WTC11 (cell line): ENCODE results near the gene NME4.

Source experiments
- CTCF ChIP-seq: fragments of 200-600 bp; IDR thresholded peaks from 2 replicates; pipeline ENCODE4 v1.8.0; 2022; ENCODE audit warnings: antibody characterized with exemption
- E2F1 ChIP-seq: sonication (generic); formaldehyde crosslinking; IDR thresholded peaks from 2 replicates; pipeline ENCODE4 v1.8.0; 2022; ENCODE audit warnings: mild to moderate bottlenecking, missing genetic modification reagents
- FOXJ3 ChIP-seq: sonication (generic); formaldehyde crosslinking; IDR thresholded peaks from 2 replicates; pipeline ENCODE4 v1.9.0; 2021; ENCODE audit warnings: missing genetic modification reagents, mild to moderate bottlenecking, borderline replicate concordance
- FOXP1 ChIP-seq: sonication (generic); formaldehyde crosslinking; IDR thresholded peaks from 2 replicates; pipeline ENCODE4 v1.8.0; 2022; ENCODE audit warnings: missing genetic modification reagents, mild to moderate bottlenecking, moderate library complexity, borderline replicate concordance
- MAX ChIP-seq: sonication (generic); formaldehyde crosslinking; IDR thresholded peaks from 2 replicates; pipeline ENCODE4 v1.8.0; 2022; ENCODE audit warnings: mild to moderate bottlenecking, missing genetic modification reagents
- NR2C2 ChIP-seq: sonication (generic); formaldehyde crosslinking; IDR thresholded peaks from 2 replicates; pipeline ENCODE4 v1.8.0; 2022; ENCODE audit warnings: mild to moderate bottlenecking, missing genetic modification reagents
- RORB ChIP-seq: fragments of 250-450 bp; sonication (Bioruptor Pico); IDR thresholded peaks from 2 replicates; pipeline ENCODE4 v1.9.0; 2021; ENCODE audit warnings: mild to moderate bottlenecking
- SMAD3 ChIP-seq: sonication (generic); formaldehyde crosslinking; IDR thresholded peaks from 2 replicates; pipeline ENCODE4 v1.8.0; 2022; ENCODE audit warnings: missing genetic modification reagents, mild to moderate bottlenecking, borderline replicate concordance
- TCF7 ChIP-seq: sonication (generic); formaldehyde crosslinking; IDR thresholded peaks from 2 replicates; pipeline ENCODE4 v1.8.0; 2022; ENCODE audit warnings: mild to moderate bottlenecking, low read depth, missing genetic modification reagents, moderate library complexity
- TEAD4 ChIP-seq: sonication (generic); formaldehyde crosslinking; IDR thresholded peaks from 2 replicates; pipeline ENCODE4 v1.8.0; 2022; ENCODE audit warnings: mild to moderate bottlenecking, missing genetic modification reagents
- TP53 ChIP-seq: sonication (generic); formaldehyde crosslinking; IDR thresholded peaks from 2 replicates; pipeline ENCODE4 v1.8.1; 2023; ENCODE audit warnings: mild to moderate bottlenecking, missing genetic modification reagents
- ZNF138 ChIP-seq: sonication (generic); formaldehyde crosslinking; conservative IDR thresholded peaks from 2 replicates; pipeline ENCODE4 v1.8.1; 2022; ENCODE audit warnings: mild to moderate bottlenecking, moderate library complexity, missing genetic modification reagents
- ZNF232 ChIP-seq: sonication (generic); formaldehyde crosslinking; IDR thresholded peaks from 2 replicates; pipeline ENCODE4 v1.8.0; 2022; ENCODE audit warnings: mild to moderate bottlenecking, missing genetic modification reagents
- ZNF396 ChIP-seq: fragments of 250-450 bp; sonication (Bioruptor Pico); IDR thresholded peaks from 2 replicates; pipeline ENCODE4 v1.8.0; 2021; ENCODE audit warnings: mild to moderate bottlenecking, moderate library complexity, borderline replicate concordance

GRCh38 chr16:363766-364490, 33.1 kb upstream of the NME4 start:
- no peak for TF ChIP-seq E2F1 (CRISPR knock-in tag)
- TF ChIP-seq FOXP1 = no peak
- TF ChIP-seq SMAD3 (CRISPR knock-in tag) = no peak
- TF ChIP-seq TP53 (CRISPR knock-in tag) = no peak
- no peak for TF ChIP-seq CTCF
- no peak for TF ChIP-seq TEAD4 (CRISPR knock-in tag)
- no peak for TF ChIP-seq MAX (CRISPR knock-in tag)
- TF ChIP-seq FOXJ3 (CRISPR knock-in tag) = no peak
- TF ChIP-seq TCF7 (CRISPR knock-in tag) = no peak
- TF ChIP-seq ZNF232 (CRISPR knock-in tag) = no peak
- TF ChIP-seq ZNF396 (CRISPR knock-in tag) = no peak
- no peak for TF ChIP-seq ZNF138 (CRISPR knock-in tag)
- no peak for TF ChIP-seq RORB (CRISPR knock-in tag)
- TF ChIP-seq NR2C2 (CRISPR knock-in tag) = no peak
